Heart right ventricle (tissue), 16 donors: Measurements from ENCODE around the gene DNASE1L2. TPM values are rescaled to one million over a fixed set of nuclear protein-coding genes. Genes with fewer than 3 reads are reported as not detected.

Source experiments
- ATAC-seq, 8 donors: fragments of 200-7000 bp; cut with Tn5 transposase; one replicate each; pipeline ENCODE4 v1.9.1; 2020; ENCODE audit warnings: mild to moderate bottlenecking in 8 of 8, moderate library complexity in 8 of 8, moderate number of reproducible peaks in 1 of 8
- DNase-seq, 2 donors: peaks; one replicate each; pipeline ENCODE4 v3.0.0-alpha.2; 2020
- H3K27ac ChIP-seq, 10 donors: fragments of 200-600 bp; sonication (generic) in 2 of 10; one replicate each; pipeline versions ENCODE4 v1.5.0 to v1.8.0; 2020 to 2022; ENCODE audit warnings: mild to moderate bottlenecking in 3 of 10
- H3K27me3 ChIP-seq, 7 donors: fragments of 200-600 bp; one replicate each; pipeline ENCODE4 v1.8.0; 2021 to 2022; ENCODE audit warnings: mild to moderate bottlenecking in 2 of 7
- H3K36me3 ChIP-seq, 9 donors: fragments of 200-600 bp; sonication (generic) in 1 of 9; one replicate each; pipeline versions ENCODE4 v1.5.0 to v1.8.0; 2020 to 2022; ENCODE audit warnings: mild to moderate bottlenecking in 2 of 9
- H3K4me1 ChIP-seq, 9 donors: fragments of 200-600 bp; sonication (generic) in 1 of 9; one replicate each; pipeline versions ENCODE4 v1.5.0 to v1.8.0; 2020 to 2022; ENCODE audit warnings: mild to moderate bottlenecking in 4 of 9
- H3K4me3 ChIP-seq, 10 donors: fragments of 200-600 bp; sonication (generic) in 2 of 10; one replicate each; pipeline versions ENCODE4 v1.5.0 to v1.8.0; 2020 to 2022; ENCODE audit warnings: mild to moderate bottlenecking in 7 of 10, moderate library complexity in 2 of 10
- H3K9me3 ChIP-seq, 11 donors: fragments of 200-600 bp in 10 of 11; sonication (generic) in 2 of 11; one replicate each; pipeline versions ENCODE4 v1.5.0 to v1.8.0; 2013 to 2022; ENCODE audit warnings: mild to moderate bottlenecking in 2 of 11, control low read depth in 1 of 11, moderate library complexity in 1 of 11
- CTCF ChIP-seq, 9 donors: fragments of 200-600 bp; sonication (generic) in 2 of 9; IDR thresholded peaks; one replicate each; pipeline versions ENCODE4 v1.5.0 to v1.8.0; 2021 to 2022; ENCODE audit warnings: antibody characterized with exemption in 9 of 9, mild to moderate bottlenecking in 5 of 9, moderate library complexity in 1 of 9
- WGBS, 2 donors: extraction: QIAGEN DNeasy Blood & Tissue Kit; methylation state at CpG; one replicate each; pipeline ENCODE4 v1.1.7; 2013; ENCODE audit warnings: inconsistent platforms in 1 of 2; 5-methylcytosine and 5-hydroxymethylcytosine counted together
- intact Hi-C, 10 donors: fragments of 100-400 bp; cut with DNase I; formaldehyde crosslinking; loops; one replicate each; pipeline versions ENCODE4 v1.11.1 to v1.14.2; 2022
- polyA plus RNA-seq, 2 donors: library from polyadenylated mRNA; stranded (reverse); fragments of 200-250 nt; gene quantifications; one replicate each; pipeline ENCODE4 v1.2.3, GENCODE V29; 2013
- total RNA-seq, 10 donors: library from RNA; stranded (reverse); fragmentation: NEBNext Ultra II Directional in 3 of 10; extraction: Animal tissue kit (Norgen Biotek cat#: 25700) in 3 of 10; gene quantifications; one replicate each; pipeline versions ENCODE4 v1.2.1 to v1.2.4, GENCODE V29; 2021 to 2023
- donor health status: Arrhythmogenic right ventricular cardiomyopathy.
- donor health status: ischemic (EF 13 %, LVEDD 7.1; RV severe dilation, severe dysfunction).
- donor health status: healthy with polysubstance abuse.
- donor health status: DM: no; HTN: yes; CAD: no.
- donor health status: DM: no; HTN: no; CAD: no.
- donor health status: ischemic (EF 25% LVEDD 6.9; RV normal size, moderate dysfunction).
- donor health status: ischemic (EF 25% LVEDD 5.7; RV mildly dilated, moderate dysfunction).
- donor health status: healthy.
- donor health status: DM: yes; HTN: yes; CAD: no.
- donor health status: Ischemic cardiomyopathy.
- donor health status: ischemic (EF 35%, LVEDD 5.7; RV mildly dilated, moderate dysfunction).
- donor health status: nonischemic (EF 11% LVEDD 7.7; RV severe dilation, severe dysfunction).
- donor health status: DM: yes; HTN: yes; CAD: no.
- donor health status: PGD.
- donor health status: ischemic (EF 29% LVEDD 5.4; RV normal size, mild dysfunction).
- donor health status: nonischemic (EF 23%, LVEDD 6.1; RV moderate dilation, normal function).

The DNASE1L2 gene
- total and polyA plus RNA-seq, 12 donors, result 0.15 to 1.2 (median 0.35) TPM; not detected in 1

- no peak for TF ChIP-seq CTCF (IDR thresholded peaks at IDR 0.05)
- 79 to 82% methylated on average over 13 of the region's 13 CpGs for WGBS, 2 donors
- Histone ChIP-seq H3K4me1 (peaks cover 9 to 25% (median 15%) of the 10 kb centered on the region in 9 donors), H3K27me3 (peaks cover 0 to 1% (median 0%) of the 10 kb centered on the region in 7 donors), H3K4me3 (peak overlapping the region; percentile 56 to 88 (median 76)), H3K36me3 (peaks cover 0 to 31% (median 18%) of the 10 kb centered on the region in 9 donors), H3K27ac (peak overlapping the region; percentile 93 to 100 (median 98)), H3K9me3 (no peaks in the 10 kb centered on the region)
- intact Hi-C loops, result loop anchor here in 1 of 10 donors (5.0 kb wide), 1 partner anchor 47 kb away; the partner anchor contains the start of gene TRAF7
- DNase-seq (no peak), ATAC-seq (peak in 2 of 8 donors; percentile 0 to 2)
These were observed 31.7 kb upstream of the DNASE1L2 start for GRCh38 chr16:2204416-2205103.

- Histone ChIP-seq H3K36me3 (peaks cover 0 to 38% (median 18%) of the 10 kb centered on the region in 9 donors), H3K4me1 (peaks cover 9 to 30% (median 15%) of the 10 kb centered on the region in 9 donors), H3K9me3 (no peaks in the 10 kb centered on the region), H3K27me3 (no peaks in the 10 kb centered on the region), H3K27ac (peak within 1 kb of the TSS; percentile 93 to 100 (median 98)), H3K4me3 (peak within 1 kb of the TSS; percentile 56 to 88 (median 76))
- peak in 7 of 9 donors; percentile 8 to 41 (median 18) for TF ChIP-seq CTCF (IDR thresholded peaks at IDR 0.05)
- ATAC-seq, result peak; percentile 76 to 91 (median 86)
- intact Hi-C loops, result loop anchor here in 1 of 10 donors (5.0 kb wide), 1 partner anchor 48 kb away; the partner anchor contains the start of gene TRAF7
- 0 to 1% methylated on average over 81 to 93 of the region's 93 CpGs for WGBS, 2 donors
- DNase-seq, result peak; percentile 82 to 91
These were observed 30.9 kb upstream of the DNASE1L2 start, which contains the start of gene MLST8 for GRCh38 chr16:2205104-2205966. Gene MLST8 (plus strand): TSS chr16:2205454. CDS start chr16:2206086, 632 bp downstream.

GRCh38 chr16:2205967-2206313 is 30.3 kb upstream of the DNASE1L2 start:
- peak overlapping the region in 9 of 10 donors; percentile 93 to 100 (median 98) for H3K27ac ChIP-seq
- H3K36me3 ChIP-seq, result peaks cover 0 to 39% (median 18%) of the 10 kb centered on the region in 9 donors
- H3K4me3 ChIP-seq, result peak overlapping the region; percentile 56 to 88 (median 76)
- H3K27me3 ChIP-seq, result no peaks in the 10 kb centered on the region
- TF ChIP-seq CTCF (IDR thresholded peaks at IDR 0.05), result no peak
- WGBS, 2 donors, result 2 to 7% methylated on average over 16 of the region's 16 CpGs
- H3K9me3 ChIP-seq, result no peaks in the 10 kb centered on the region
- DNase-seq (peak in 1 of 2 donors; percentile 41), ATAC-seq (peak; percentile 4 to 18 (median 11))
- peaks cover 9 to 36% (median 17%) of the 10 kb centered on the region in 9 donors for H3K4me1 ChIP-seq
- intact Hi-C loops, result loop anchor here in 1 of 10 donors (5.0 kb wide), 1 partner anchor 49 kb away; the partner anchor contains the start of gene TRAF7

GRCh38 chr16:2206420-2206779 is 29.8 kb upstream of the DNASE1L2 start:
- intact Hi-C loops, result loop anchor here in 1 of 10 donors (5.0 kb wide), 1 partner anchor 49 kb away; the partner anchor contains the start of gene TRAF7
- 84% methylated on average over 18 of the region's 18 CpGs for WGBS, 2 donors
- Histone ChIP-seq H3K27me3 (no peaks in the 10 kb centered on the region), H3K4me3 (peak overlapping the region in 9 of 10 donors; percentile 56 to 88 (median 80)), H3K9me3 (no peaks in the 10 kb centered on the region), H3K27ac (peak overlapping the region in 6 of 10 donors; percentile 98 to 100 (median 98)), H3K4me1 (peaks cover 9 to 39% (median 21%) of the 10 kb centered on the region in 9 donors), H3K36me3 (peaks cover 0 to 39% (median 18%) of the 10 kb centered on the region in 9 donors)
- no peak for TF ChIP-seq CTCF (IDR thresholded peaks at IDR 0.05)
- no peak for ATAC-seq
- no peak for DNase-seq
